Endodermal cell (in vitro differentiated cells): ENCODE measurements around the gene KATNB1. TPM values are rescaled to one million over a fixed set of nuclear protein-coding genes. Genes with fewer than 3 reads are reported as not detected.
A peak's percentile ranks its signal among the peaks of the same experiment; 100 is the strongest.

ENCODE experiments used
- DNase-seq: peaks from one replicate; pipeline ENCODE4 v3.0.0-alpha.2; 2017
- H3K27ac ChIP-seq: 2 replicates; pipeline ENCODE4 v1.5.1; 2013; ENCODE audit warnings: mild to moderate bottlenecking, low read depth, low read length, moderate library complexity
- H3K27me3 ChIP-seq: 2 replicates; pipeline ENCODE4 v1.6.1; 2013; ENCODE audit warnings: mild to moderate bottlenecking, low read length, moderate library complexity; ENCODE audit not compliant: insufficient read depth, control insufficient read depth, poor library complexity, severe bottlenecking
- H3K36me3 ChIP-seq: 2 replicates; pipeline ENCODE4 v1.7.0; 2013; ENCODE audit warnings: mild to moderate bottlenecking, low read length, moderate library complexity; ENCODE audit not compliant: control insufficient read depth, insufficient read depth
- H3K4me1 ChIP-seq: one replicate; pipeline ENCODE4 v1.7.0; 2013; ENCODE audit warnings: low read length; ENCODE audit not compliant: control insufficient read depth, insufficient read depth
- H3K4me3 ChIP-seq: 2 replicates; pipeline ENCODE4 v1.5.1; 2013; ENCODE audit warnings: mild to moderate bottlenecking, low read length, moderate library complexity
- H3K9ac ChIP-seq: 2 replicates; pipeline ENCODE4 v1.6.1; 2013; ENCODE audit warnings: mild to moderate bottlenecking, low read length, moderate library complexity; ENCODE audit not compliant: poor library complexity, severe bottlenecking; ENCODE audit errors: extremely low read depth
- H3K9me3 ChIP-seq: 2 replicates; pipeline ENCODE4 v1.6.1; 2013; ENCODE audit warnings: mild to moderate bottlenecking, low read length, moderate library complexity; ENCODE audit not compliant: control insufficient read depth
- H3K27ac Mint-ChIP-seq: 2 replicates; pipeline ENCODE4 v1.8.0; 2020; ENCODE audit warnings: mixed read lengths
- H3K27me3 Mint-ChIP-seq: 2 replicates; pipeline ENCODE4 v1.8.0; 2021; ENCODE audit warnings: mild to moderate bottlenecking, mixed read lengths; ENCODE audit not compliant: insufficient read depth
- H3K36me3 Mint-ChIP-seq: 2 replicates; pipeline ENCODE4 v1.8.0; 2020; ENCODE audit warnings: low read depth, mixed read lengths
- H3K4me1 Mint-ChIP-seq: 2 replicates; pipeline ENCODE4 v1.8.0; 2020; ENCODE audit warnings: mixed read lengths
- H3K4me3 Mint-ChIP-seq: 2 replicates; pipeline ENCODE4 v1.8.0; 2020; ENCODE audit warnings: mild to moderate bottlenecking, moderate library complexity, mixed read lengths
- H3K9me3 Mint-ChIP-seq: 2 replicates; pipeline ENCODE4 v1.8.0; 2020; ENCODE audit warnings: mild to moderate bottlenecking, mixed read lengths
- WGBS, 2 experiments: methylation state at CpG; one replicate each; pipeline versions ENCODE4 v1.1.5 to v1.1.7; 2013; ENCODE audit warnings: missing lambda C conversion rate in 2 of 2, mixed read lengths in 1 of 2; ENCODE audit not compliant: insufficient coverage in 1 of 2, insufficient read length in 1 of 2; 5-methylcytosine and 5-hydroxymethylcytosine counted together
- total RNA-seq, 2 donors: library from RNA; stranded (reverse); fragmentation: NEBNext Ultra II Directional in 1 of 2; extraction: Animal tissue kit (Norgen Biotek cat#: 25700) in 1 of 2; gene quantifications; 2 replicates in 1 of 2; 3 replicates in 1 of 2; pipeline ENCODE4 v1.2.1, GENCODE V29; 2021
- TF ChIP-seq, protein P1 (sequence below): fragments of 200-600 bp; sonication (generic); conservative IDR thresholded peaks from 2 replicates; pipeline ENCODE4 v1.5.0; 2021; ENCODE audit warnings: antibody characterized with exemption, mild to moderate bottlenecking

Gene KATNB1
- total RNA-seq, 2 donors from 2014 or later: 26.1 to 32.4 TPM

DNA sequence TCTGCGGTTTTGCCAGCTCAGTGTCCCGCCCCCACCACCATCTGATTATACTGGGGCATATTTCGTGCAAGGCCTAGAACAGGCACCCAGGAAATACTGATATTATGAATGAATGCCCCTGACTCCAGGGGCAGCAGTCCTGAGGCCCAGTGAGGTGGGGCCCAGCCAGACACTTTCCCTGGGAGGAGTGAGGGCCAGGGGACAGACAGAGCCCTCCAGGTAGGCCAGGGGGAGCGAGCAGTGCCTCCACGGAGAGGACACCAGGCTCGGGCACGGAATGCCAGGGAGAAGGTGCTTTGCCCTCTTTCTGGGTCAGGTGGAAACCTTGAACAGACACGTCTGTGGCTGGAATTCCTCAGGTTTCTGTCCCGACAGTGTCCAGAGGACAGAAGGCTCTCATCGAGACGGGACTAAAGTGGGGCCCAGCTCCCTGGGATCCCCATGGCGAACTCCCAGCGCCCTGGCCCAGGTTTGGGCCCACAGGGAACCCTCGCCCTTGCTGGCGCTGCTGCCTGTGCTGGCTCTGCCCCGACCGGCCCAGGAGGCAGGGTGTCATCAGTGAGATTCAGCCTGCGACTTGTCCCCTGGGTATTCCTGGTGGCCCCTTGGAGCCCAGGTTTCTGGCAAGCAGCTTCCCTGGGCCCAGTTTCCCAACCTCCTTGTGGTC is 4.3 kb downstream of the KATNB1 start:
- Mint-ChIP-seq H3K36me3 (peaks cover 3% of the 10 kb centered on the region), H3K27me3 (no peaks in the 10 kb centered on the region), H3K4me3 (no peak overlapping the region), H3K27ac (no peak overlapping the region), H3K9me3 (no peaks in the 10 kb centered on the region), H3K4me1 (peaks cover 18% of the 10 kb centered on the region)
- TF ChIP-seq, protein P1, sequence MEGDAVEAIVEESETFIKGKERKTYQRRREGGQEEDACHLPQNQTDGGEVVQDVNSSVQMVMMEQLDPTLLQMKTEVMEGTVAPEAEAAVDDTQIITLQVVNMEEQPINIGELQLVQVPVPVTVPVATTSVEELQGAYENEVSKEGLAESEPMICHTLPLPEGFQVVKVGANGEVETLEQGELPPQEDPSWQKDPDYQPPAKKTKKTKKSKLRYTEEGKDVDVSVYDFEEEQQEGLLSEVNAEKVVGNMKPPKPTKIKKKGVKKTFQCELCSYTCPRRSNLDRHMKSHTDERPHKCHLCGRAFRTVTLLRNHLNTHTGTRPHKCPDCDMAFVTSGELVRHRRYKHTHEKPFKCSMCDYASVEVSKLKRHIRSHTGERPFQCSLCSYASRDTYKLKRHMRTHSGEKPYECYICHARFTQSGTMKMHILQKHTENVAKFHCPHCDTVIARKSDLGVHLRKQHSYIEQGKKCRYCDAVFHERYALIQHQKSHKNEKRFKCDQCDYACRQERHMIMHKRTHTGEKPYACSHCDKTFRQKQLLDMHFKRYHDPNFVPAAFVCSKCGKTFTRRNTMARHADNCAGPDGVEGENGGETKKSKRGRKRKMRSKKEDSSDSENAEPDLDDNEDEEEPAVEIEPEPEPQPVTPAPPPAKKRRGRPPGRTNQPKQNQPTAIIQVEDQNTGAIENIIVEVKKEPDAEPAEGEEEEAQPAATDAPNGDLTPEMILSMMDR: no peak
- H3K9ac ChIP-seq: no peak overlapping the region
- H3K27me3 ChIP-seq: no peaks in the 10 kb centered on the region
- H3K4me1 ChIP-seq: peaks cover 10% of the 10 kb centered on the region
- no peak overlapping the region for H3K27ac ChIP-seq
- no peak overlapping the region for H3K4me3 ChIP-seq
- DNase-seq: no peak
- 95 to 97% methylated on average over 10 to 18 of the region's 18 CpGs for WGBS, 2 experiments
- peaks cover 4% of the 10 kb centered on the region for H3K36me3 ChIP-seq
- H3K9me3 ChIP-seq: no peaks in the 10 kb centered on the region

DNA sequence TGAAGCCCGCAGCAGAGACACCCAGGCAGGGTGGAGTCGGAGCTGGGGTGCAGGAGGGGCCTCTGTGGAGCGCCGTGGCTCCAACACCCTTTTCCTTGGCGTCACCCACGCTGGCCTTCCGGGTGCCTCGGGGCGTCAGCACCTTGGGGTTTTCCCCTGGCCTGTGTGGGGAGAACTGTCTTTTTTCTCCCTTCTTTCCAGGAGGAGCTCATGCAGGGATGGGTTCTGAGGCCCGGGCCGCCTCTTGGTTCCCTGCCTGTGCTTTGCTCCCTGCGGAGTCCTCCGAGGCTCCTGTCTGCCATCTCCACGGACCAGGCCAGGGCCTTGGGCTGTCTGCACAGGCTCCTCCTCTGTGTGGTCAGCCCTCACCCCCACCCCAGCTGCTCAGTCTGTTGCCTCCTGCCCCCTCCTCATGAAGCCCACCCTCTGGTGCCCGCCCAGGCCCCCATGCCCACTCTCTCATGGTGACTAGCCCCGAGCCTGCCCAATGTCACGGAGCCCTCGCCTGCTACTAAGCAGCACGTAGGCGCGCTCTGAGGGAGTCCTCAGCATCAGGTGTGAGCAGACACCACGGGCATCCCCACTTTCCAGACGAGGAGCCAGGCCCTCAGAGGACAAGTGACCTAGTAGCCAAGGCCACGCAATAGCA is 5.0 kb downstream of the KATNB1 start:
- Histone ChIP-seq H3K9me3 (no peaks in the 10 kb centered on the region), H3K4me1 (peaks cover 10% of the 10 kb centered on the region), H3K9ac (no peak overlapping the region), H3K4me3 (no peak overlapping the region), H3K27me3 (no peaks in the 10 kb centered on the region), H3K27ac (no peak overlapping the region), H3K36me3 (peaks cover 4% of the 10 kb centered on the region)
- WGBS, 2 experiments: 92 to 98% methylated on average over 18 to 24 of the region's 24 CpGs
- peak; percentile 36 for DNase-seq
- H3K4me3 Mint-ChIP-seq: no peak overlapping the region
- no peaks in the 10 kb centered on the region for H3K27me3 Mint-ChIP-seq
- H3K27ac Mint-ChIP-seq: no peak overlapping the region
- peaks cover 4% of the 10 kb centered on the region for H3K36me3 Mint-ChIP-seq
- TF ChIP-seq, protein P1: no peak
- no peaks in the 10 kb centered on the region for H3K9me3 Mint-ChIP-seq
- peaks cover 18% of the 10 kb centered on the region for H3K4me1 Mint-ChIP-seq

DNA sequence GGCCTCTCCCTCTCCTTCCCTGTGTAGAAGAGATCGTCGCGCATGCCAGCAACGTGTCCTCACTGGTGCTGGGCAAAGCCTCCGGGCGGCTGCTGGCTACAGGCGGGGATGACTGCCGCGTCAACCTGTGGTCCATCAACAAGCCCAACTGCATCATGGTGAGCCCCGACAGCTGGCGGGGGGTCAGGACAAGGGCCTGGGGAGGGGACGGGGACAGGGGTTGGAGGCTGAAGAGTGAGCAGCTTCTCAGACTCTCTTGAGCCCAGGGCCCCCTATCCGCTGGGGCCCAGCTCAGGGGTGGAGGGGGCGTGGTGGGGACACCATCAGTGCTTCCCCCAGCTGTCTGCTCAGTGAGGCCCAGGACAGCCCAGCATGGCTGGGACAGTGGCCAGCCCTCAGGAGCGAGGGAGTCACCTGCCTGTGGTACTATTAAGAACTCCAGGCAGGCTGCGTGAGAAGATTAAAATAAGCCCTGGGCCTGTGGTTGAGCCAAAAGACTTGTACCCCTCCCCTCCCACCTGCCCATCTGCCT is 6.2 kb downstream of the KATNB1 start:
- TF ChIP-seq, protein P1: no peak
- peaks cover 8% of the 10 kb centered on the region for H3K4me1 ChIP-seq
- H3K27ac ChIP-seq: no peak overlapping the region
- H3K9ac ChIP-seq: no peak overlapping the region
- Mint-ChIP-seq H3K4me3 (no peak overlapping the region), H3K27me3 (no peaks in the 10 kb centered on the region), H3K4me1 (peaks cover 14% of the 10 kb centered on the region), H3K27ac (no peak overlapping the region), H3K9me3 (no peaks in the 10 kb centered on the region), H3K36me3 (peaks cover 6% of the 10 kb centered on the region)
- peaks cover 4% of the 10 kb centered on the region for H3K36me3 ChIP-seq
- no peaks in the 10 kb centered on the region for H3K27me3 ChIP-seq
- 90 to 95% methylated on average over 4 to 16 of the region's 16 CpGs for whole genome bisulfite sequencing, 2 experiments
- H3K4me3 ChIP-seq: no peak overlapping the region
- peak; percentile 38 for DNase-seq
- H3K9me3 ChIP-seq: no peaks in the 10 kb centered on the region
